ENCODE data around the gene IQGAP3. TPM values are rescaled to one million over a fixed set of nuclear protein-coding genes. Genes with fewer than 3 reads are reported as not detected.

Gene IQGAP3
- total RNA-seq, 1 experiment from 2014 or later: 25.6 TPM

DNA sequence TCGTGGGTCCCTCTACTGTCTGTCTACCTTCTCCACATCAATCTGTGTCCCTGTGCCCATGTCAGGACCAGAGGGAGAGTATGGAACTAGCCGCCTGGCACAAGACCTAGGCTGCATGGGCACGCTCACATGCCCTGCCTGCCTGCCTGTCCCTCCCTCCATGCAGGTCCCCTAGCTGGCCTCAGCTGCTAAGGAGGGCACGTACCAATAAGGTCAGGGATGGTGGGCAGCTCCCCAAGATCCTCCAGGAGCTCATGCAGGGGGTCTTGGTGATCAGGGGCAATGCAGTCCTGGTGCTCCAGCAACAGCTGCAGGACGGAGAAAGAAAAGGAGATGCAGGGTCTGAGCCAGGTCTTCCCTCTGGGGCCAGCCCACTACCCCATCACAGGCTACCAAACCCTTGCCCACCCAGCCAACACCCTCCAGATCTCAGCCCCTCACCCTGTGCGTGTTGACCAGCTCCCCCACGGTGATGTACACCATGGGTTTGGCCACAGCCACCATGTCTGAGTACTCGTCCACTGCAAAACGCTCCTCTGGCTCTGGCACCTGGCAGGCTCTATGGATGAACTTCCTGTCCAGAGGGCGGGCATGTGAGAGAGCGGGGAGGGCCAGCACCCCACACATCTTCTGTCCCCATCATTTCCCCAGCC, 38.7 kb downstream of the IQGAP3 start:
- POLR2A ChIA-PET: no interaction called here
- BruUV-seq (replicated peaks): no TSS peak

DNA sequence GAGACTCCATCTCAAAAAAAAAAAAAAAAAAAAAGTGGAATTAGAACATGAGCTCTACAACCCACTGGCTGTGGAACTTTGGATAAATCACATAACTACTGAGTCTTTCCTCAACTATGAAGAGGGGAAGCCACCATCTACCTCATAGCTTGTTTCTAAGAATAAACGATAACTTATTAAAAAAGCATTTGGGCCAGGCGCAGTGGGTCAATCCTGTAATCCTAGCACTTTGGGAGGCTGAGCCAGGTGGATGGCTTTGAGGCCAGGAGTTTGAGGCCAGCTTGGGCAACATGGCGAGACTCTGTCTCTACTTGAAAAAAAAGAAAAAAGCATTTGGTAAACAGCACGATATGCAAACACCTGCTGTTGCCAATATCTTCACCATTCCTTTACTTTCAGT, 40.0 kb downstream of the IQGAP3 start:
- Histone ChIP-seq H3K27me3 (ENCODE audit: control insufficient read depth, insufficient read depth, low read length) (no peaks in the 10 kb centered on the region), H3K9me3 (ENCODE audit: control insufficient read depth, insufficient read depth, low read depth, low read length) (no peaks in the 10 kb centered on the region), H3K4me3 (ENCODE audit: low read depth in 2 of 2, low read length in 2 of 2) (no peak overlapping the region), H3K4me1 (ENCODE audit: control insufficient read depth, insufficient read depth, low read length) (no peaks in the 10 kb centered on the region), H3K36me3 (ENCODE audit: control insufficient read depth, insufficient read depth, low read length) (peaks cover 5% of the 10 kb centered on the region; the same call in 1 of the 2 replicates), H3K27ac (ENCODE audit: low read length) (no peak overlapping the region)
- in situ Hi-C loops (cut with HindIII; ENCODE audit: low pct_unique_long_range_greater_than_20kb, low sequenced_read_pairs) (no loop called here), intact Hi-C loops (cut with micrococcal nuclease; ENCODE audit: unreplicated experiment) (no loop called here)
- CTCF ChIA-PET: interaction anchor here (0.6 to 0.7 kb wide), 2 partner anchors 47 to 147 kb away, joined by 6 to 8 read pairs; no protein-coding TSS in a partner anchor
- BruUV-seq (replicated peaks): no TSS peak
- ATAC-seq: no peak
- POLR2A ChIA-PET: interaction anchor here (0.7 kb wide), 1 partner anchor 437 kb away, joined by 12 read pairs; no protein-coding TSS in a partner anchor
- TF ChIP-seq, protein P1, sequence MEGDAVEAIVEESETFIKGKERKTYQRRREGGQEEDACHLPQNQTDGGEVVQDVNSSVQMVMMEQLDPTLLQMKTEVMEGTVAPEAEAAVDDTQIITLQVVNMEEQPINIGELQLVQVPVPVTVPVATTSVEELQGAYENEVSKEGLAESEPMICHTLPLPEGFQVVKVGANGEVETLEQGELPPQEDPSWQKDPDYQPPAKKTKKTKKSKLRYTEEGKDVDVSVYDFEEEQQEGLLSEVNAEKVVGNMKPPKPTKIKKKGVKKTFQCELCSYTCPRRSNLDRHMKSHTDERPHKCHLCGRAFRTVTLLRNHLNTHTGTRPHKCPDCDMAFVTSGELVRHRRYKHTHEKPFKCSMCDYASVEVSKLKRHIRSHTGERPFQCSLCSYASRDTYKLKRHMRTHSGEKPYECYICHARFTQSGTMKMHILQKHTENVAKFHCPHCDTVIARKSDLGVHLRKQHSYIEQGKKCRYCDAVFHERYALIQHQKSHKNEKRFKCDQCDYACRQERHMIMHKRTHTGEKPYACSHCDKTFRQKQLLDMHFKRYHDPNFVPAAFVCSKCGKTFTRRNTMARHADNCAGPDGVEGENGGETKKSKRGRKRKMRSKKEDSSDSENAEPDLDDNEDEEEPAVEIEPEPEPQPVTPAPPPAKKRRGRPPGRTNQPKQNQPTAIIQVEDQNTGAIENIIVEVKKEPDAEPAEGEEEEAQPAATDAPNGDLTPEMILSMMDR (IDR thresholded peaks at IDR 0.05): no peak
- no peak for TF ChIP-seq POLR2AphosphoS5 (IDR thresholded peaks at IDR 0.05; ENCODE audit: low read depth, low read length)
- TF ChIP-seq TCF7L2 (IDR thresholded peaks at IDR 0.05; ENCODE audit: low read depth, low read length): no peak
- TF ChIP-seq SIN3A (IDR thresholded peaks at IDR 0.05; ENCODE audit: borderline replicate concordance, insufficient read depth, low read depth, low read length): no peak
- TF ChIP-seq, protein P2, sequence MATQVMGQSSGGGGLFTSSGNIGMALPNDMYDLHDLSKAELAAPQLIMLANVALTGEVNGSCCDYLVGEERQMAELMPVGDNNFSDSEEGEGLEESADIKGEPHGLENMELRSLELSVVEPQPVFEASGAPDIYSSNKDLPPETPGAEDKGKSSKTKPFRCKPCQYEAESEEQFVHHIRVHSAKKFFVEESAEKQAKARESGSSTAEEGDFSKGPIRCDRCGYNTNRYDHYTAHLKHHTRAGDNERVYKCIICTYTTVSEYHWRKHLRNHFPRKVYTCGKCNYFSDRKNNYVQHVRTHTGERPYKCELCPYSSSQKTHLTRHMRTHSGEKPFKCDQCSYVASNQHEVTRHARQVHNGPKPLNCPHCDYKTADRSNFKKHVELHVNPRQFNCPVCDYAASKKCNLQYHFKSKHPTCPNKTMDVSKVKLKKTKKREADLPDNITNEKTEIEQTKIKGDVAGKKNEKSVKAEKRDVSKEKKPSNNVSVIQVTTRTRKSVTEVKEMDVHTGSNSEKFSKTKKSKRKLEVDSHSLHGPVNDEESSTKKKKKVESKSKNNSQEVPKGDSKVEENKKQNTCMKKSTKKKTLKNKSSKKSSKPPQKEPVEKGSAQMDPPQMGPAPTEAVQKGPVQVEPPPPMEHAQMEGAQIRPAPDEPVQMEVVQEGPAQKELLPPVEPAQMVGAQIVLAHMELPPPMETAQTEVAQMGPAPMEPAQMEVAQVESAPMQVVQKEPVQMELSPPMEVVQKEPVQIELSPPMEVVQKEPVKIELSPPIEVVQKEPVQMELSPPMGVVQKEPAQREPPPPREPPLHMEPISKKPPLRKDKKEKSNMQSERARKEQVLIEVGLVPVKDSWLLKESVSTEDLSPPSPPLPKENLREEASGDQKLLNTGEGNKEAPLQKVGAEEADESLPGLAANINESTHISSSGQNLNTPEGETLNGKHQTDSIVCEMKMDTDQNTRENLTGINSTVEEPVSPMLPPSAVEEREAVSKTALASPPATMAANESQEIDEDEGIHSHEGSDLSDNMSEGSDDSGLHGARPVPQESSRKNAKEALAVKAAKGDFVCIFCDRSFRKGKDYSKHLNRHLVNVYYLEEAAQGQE (IDR thresholded peaks at IDR 0.05; ENCODE audit: insufficient read depth in 1 of 2, low read depth in 2 of 2, low read length in 1 of 2): no peak
- DNase-seq (ENCODE audit: low read depth, low spot score): no peak

More for the DNA sequence above, 38.7 kb downstream of the IQGAP3 start:
- no peaks in the 10 kb centered on the region for H3K27me3 ChIP-seq (ENCODE audit: control insufficient read depth, insufficient read depth, low read length)
- H3K4me1 ChIP-seq (ENCODE audit: control insufficient read depth, insufficient read depth, low read length): no peaks in the 10 kb centered on the region
- TF ChIP-seq, protein P2 (IDR thresholded peaks at IDR 0.05; ENCODE audit: insufficient read depth in 1 of 2, low read depth in 2 of 2, low read length in 1 of 2): no peak
- TF ChIP-seq POLR2AphosphoS5 (IDR thresholded peaks at IDR 0.05; ENCODE audit: low read depth, low read length) (no peak), SIN3A (IDR thresholded peaks at IDR 0.05; ENCODE audit: borderline replicate concordance, insufficient read depth, low read depth, low read length) (no peak), TCF7L2 (IDR thresholded peaks at IDR 0.05; ENCODE audit: low read depth, low read length) (no peak)
- TF ChIP-seq, protein P1 (IDR thresholded peaks at IDR 0.05): no peak
- H3K9me3 ChIP-seq (ENCODE audit: control insufficient read depth, insufficient read depth, low read depth, low read length): no peaks in the 10 kb centered on the region
- no peak overlapping the region for H3K27ac ChIP-seq (ENCODE audit: low read length)
- DNase-seq (ENCODE audit: low read depth, low spot score) (no peak), ATAC-seq (no peak)
- peaks cover 5% of the 10 kb centered on the region; the same call in 1 of the 2 replicates for H3K36me3 ChIP-seq (ENCODE audit: control insufficient read depth, insufficient read depth, low read length)
- CTCF ChIA-PET: no interaction called here
- no peak overlapping the region for H3K4me3 ChIP-seq (ENCODE audit: low read depth in 2 of 2, low read length in 2 of 2)
- intact Hi-C loops (cut with micrococcal nuclease; ENCODE audit: unreplicated experiment) (no loop called here), in situ Hi-C loops (cut with HindIII; ENCODE audit: low pct_unique_long_range_greater_than_20kb, low sequenced_read_pairs) (no loop called here)
